ENCODE data around the gene INO80E. TPM values are rescaled to one million over a fixed set of nuclear protein-coding genes. Genes with fewer than 3 reads are reported as not detected.
A peak's percentile ranks its signal among the peaks of the same experiment; 100 is the strongest.

The INO80E gene
- total RNA-seq, 1 experiment from 2014 or later, result 94.1 TPM

DNA sequence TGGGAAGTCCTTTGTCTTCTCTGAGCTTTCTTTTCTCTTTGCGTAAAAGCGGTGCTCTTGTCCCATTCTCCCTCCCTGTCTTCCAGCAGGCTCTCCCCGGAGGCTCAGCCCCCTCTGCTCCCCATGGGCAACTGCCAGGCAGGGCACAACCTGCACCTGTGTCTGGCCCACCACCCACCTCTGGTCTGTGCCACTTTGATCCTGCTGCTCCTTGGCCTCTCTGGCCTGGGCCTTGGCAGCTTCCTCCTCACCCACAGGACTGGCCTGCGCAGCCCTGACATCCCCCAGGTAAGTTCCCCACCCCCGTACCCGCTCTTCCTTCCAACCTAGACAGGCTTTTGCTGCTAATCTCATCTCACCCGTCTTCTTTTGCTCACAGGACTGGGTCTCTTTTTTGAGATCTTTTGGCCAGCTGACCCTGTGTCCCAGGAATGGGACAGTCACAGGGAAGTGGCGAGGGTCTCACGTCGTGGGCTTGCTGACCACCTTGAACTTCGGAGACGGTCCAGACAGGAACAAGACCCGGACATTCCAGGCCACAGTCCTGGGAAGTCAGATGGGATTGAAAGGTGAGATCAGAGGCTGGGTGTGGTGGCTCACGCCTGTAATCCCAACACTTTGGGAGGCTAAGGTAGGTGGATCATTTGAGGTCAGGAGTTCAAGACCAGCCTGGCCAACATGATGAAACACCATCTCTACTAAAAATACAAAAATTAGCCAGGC lies 32.9 kb upstream of the INO80E start:
- no peak overlapping the region for H3K27ac Mint-ChIP-seq
- H3T11ph ChIP-seq (ENCODE audit: low read length), result no peak overlapping the region
- TF ChIP-seq, protein P1, sequence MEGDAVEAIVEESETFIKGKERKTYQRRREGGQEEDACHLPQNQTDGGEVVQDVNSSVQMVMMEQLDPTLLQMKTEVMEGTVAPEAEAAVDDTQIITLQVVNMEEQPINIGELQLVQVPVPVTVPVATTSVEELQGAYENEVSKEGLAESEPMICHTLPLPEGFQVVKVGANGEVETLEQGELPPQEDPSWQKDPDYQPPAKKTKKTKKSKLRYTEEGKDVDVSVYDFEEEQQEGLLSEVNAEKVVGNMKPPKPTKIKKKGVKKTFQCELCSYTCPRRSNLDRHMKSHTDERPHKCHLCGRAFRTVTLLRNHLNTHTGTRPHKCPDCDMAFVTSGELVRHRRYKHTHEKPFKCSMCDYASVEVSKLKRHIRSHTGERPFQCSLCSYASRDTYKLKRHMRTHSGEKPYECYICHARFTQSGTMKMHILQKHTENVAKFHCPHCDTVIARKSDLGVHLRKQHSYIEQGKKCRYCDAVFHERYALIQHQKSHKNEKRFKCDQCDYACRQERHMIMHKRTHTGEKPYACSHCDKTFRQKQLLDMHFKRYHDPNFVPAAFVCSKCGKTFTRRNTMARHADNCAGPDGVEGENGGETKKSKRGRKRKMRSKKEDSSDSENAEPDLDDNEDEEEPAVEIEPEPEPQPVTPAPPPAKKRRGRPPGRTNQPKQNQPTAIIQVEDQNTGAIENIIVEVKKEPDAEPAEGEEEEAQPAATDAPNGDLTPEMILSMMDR (conservative IDR thresholded peaks at IDR 0.05), result no peak
- no peak overlapping the region for H3K23ac ChIP-seq (ENCODE audit: insufficient read length, low read depth, low read length)
- H3K9me3 Mint-ChIP-seq, result no peaks in the 10 kb centered on the region
- no peak overlapping the region for H2BK5ac ChIP-seq (ENCODE audit: insufficient read length, low read length)
- no peak overlapping the region for H3K56ac ChIP-seq (ENCODE audit: insufficient read length, low read depth, low read length)
- no peak overlapping the region for H3K9ac ChIP-seq (ENCODE audit: extremely low read depth, insufficient read length, low read length)
- peak overlapping the region; percentile 78 to 87 for H3K4me3 Mint-ChIP-seq
- no peak overlapping the region for H3K27ac ChIP-seq (ENCODE audit: insufficient read length, low read depth, low read length)
- WGBS (ENCODE audit: extremely low coverage, insufficient read length, low lambda C conversion rate), result no CpG with 5 or more reads among the region's 14 CpGs
- no peak overlapping the region for H2AFZ ChIP-seq (ENCODE audit: low read length)
- no peaks in the 10 kb centered on the region for H3K9me3 ChIP-seq (ENCODE audit: control insufficient read depth, low read depth, low read length)
- H3K4ac ChIP-seq (ENCODE audit: low read depth, low read length), result no peak overlapping the region
- H2BK15ac ChIP-seq (ENCODE audit: low read depth, low read length), result no peak overlapping the region
- peak overlapping the region; percentile 73 for H2BK12ac ChIP-seq (ENCODE audit: insufficient read length, low read depth, low read length)
- no peaks in the 10 kb centered on the region for H3K79me2 ChIP-seq (ENCODE audit: insufficient read depth, low read length)
- H2BK120ac ChIP-seq (ENCODE audit: low read depth, low read length, poor library complexity, severe bottlenecking), result no peak overlapping the region
- H4K8ac ChIP-seq (replicated peaks; ENCODE audit: insufficient read length, low read depth, low read length), result no peak overlapping the region
- peaks cover 13 to 16% of the 10 kb centered on the region in 2 experiments for H3K4me1 Mint-ChIP-seq
- H3K27me3 ChIP-seq (ENCODE audit: insufficient read depth, low read length), result no peaks in the 10 kb centered on the region
- no peaks in the 10 kb centered on the region; the same call in 1 of the 2 replicates for H3K4me1 ChIP-seq (ENCODE audit: insufficient read depth, low read length)
- H3K4me2 ChIP-seq (ENCODE audit: insufficient read depth, insufficient read length, low read length), result peak overlapping the region; percentile 47
- H3K14ac ChIP-seq (ENCODE audit: insufficient read depth, low read length), result no peak overlapping the region; the same call in 1 of the 2 replicates
- no peak overlapping the region for H4K91ac ChIP-seq (ENCODE audit: insufficient read length, low read depth, low read length)
- no peak overlapping the region for H2BK20ac ChIP-seq (ENCODE audit: low read depth, low read length, poor library complexity, severe bottlenecking)
- H3K18ac ChIP-seq (ENCODE audit: insufficient read length, low read depth, low read length), result no peak overlapping the region
- H4K20me1 ChIP-seq (ENCODE audit: control insufficient read depth, insufficient read depth, insufficient read length), result no peaks in the 10 kb centered on the region
- H3K79me1 ChIP-seq (ENCODE audit: insufficient read depth, low read depth, low read length, poor library complexity, severe bottlenecking), result no peaks in the 10 kb centered on the region
- no peak overlapping the region for H2AK5ac ChIP-seq (ENCODE audit: insufficient read length, low read length)
- peaks cover 4% of the 10 kb centered on the region for H3K27me3 Mint-ChIP-seq (ENCODE audit: low read depth)
- H4K5ac ChIP-seq (ENCODE audit: insufficient read length, low read depth, low read length), result no peak overlapping the region
- H3K36me3 Mint-ChIP-seq (ENCODE audit: insufficient read depth in 1 of 3, low read depth in 3 of 3), result peaks cover 5 to 21% (median 20%) of the 10 kb centered on the region in 3 experiments
- peaks cover 9% of the 10 kb centered on the region for H3K23me2 ChIP-seq (ENCODE audit: insufficient read length, low read depth, low read length, poor library complexity, severe bottlenecking)
- DNase-seq, result no peak
